SK-N-SH treated with all-trans-retinoic acid at 6 μM for 48 hours (cell line): ENCODE measurements around the gene PTH1R.

Experiments used
- CSDC2 ChIP-seq: fragments of 250-450 bp; sonication (Bioruptor Pico); IDR thresholded peaks from 2 replicates; pipeline ENCODE4 v1.5.0; 2020; ENCODE audit warnings: mild to moderate bottlenecking, moderate library complexity
- GLIS3 ChIP-seq: fragments of 250-450 bp; sonication (Bioruptor Pico); IDR thresholded peaks from 2 replicates; pipeline ENCODE4 v1.5.0; 2020; ENCODE audit warnings: mild to moderate bottlenecking, moderate library complexity
- ISL1 ChIP-seq: fragments of 250-450 bp; sonication (Bioruptor Pico); IDR thresholded peaks from 2 replicates; pipeline ENCODE4 v2.1.2; 2022; ENCODE audit warnings: mild to moderate bottlenecking, moderate library complexity
- RARB ChIP-seq: fragments of 250-450 bp; sonication (Bioruptor Pico); IDR thresholded peaks from 2 replicates; pipeline ENCODE4 v1.8.0; 2021; ENCODE audit warnings: mild to moderate bottlenecking, moderate library complexity
- SNAI2 ChIP-seq: fragments of 250-450 bp; sonication (Bioruptor Pico); IDR thresholded peaks from 2 replicates; pipeline ENCODE4 v1.5.0; 2020; ENCODE audit warnings: mild to moderate bottlenecking, moderate library complexity
- ZC3H10 ChIP-seq: fragments of 250-450 bp; sonication (Bioruptor Pico); IDR thresholded peaks from 2 replicates; pipeline ENCODE4 v1.5.1; 2021; ENCODE audit warnings: mild to moderate bottlenecking, moderate library complexity
- ZFP3 ChIP-seq: fragments of 250-450 bp; sonication (Bioruptor Pico); IDR thresholded peaks from 2 replicates; pipeline ENCODE4 v1.5.0; 2020; ENCODE audit warnings: mild to moderate bottlenecking, moderate library complexity
- ZNF565 ChIP-seq: fragments of 450-650 bp; formaldehyde crosslinking; conservative IDR thresholded peaks from 2 replicates; pipeline ENCODE4 v1.5.0; 2020; ENCODE audit warnings: low read depth, mild to moderate bottlenecking, moderate library complexity
- TF ChIP-seq, protein P1 (sequence below): fragments of 250-450 bp; sonication (Bioruptor Pico); IDR thresholded peaks from 2 replicates; pipeline ENCODE4 v1.8.0; 2021; ENCODE audit warnings: low read depth, mild to moderate bottlenecking, moderate library complexity, borderline replicate concordance
- TF ChIP-seq, protein P2 (sequence below): fragments of 250-450 bp; sonication (Bioruptor Pico); IDR thresholded peaks from 2 replicates; pipeline ENCODE4 v1.5.1; 2020; ENCODE audit warnings: low read depth, mild to moderate bottlenecking, moderate library complexity

DNA sequence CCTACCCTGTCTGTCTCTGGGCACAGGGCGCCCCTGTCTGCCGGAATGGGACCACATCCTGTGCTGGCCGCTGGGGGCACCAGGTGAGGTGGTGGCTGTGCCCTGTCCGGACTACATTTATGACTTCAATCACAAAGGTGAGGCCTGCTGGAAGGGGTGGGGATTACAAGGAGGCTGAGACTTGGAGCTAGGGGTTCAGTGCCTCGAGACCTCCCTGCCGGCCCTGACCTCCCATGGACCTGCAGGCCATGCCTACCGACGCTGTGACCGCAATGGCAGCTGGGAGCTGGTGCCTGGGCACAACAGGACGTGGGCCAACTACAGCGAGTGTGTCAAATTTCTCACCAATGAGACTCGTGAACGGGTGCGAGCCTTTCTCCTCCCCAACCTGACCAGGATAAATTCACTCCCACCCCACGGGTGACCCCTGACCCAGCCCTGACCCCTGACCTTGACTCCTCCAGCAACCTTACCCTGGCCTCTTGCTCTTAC, 20.4 kb downstream of the PTH1R start:
- TF ChIP-seq, protein P1, sequence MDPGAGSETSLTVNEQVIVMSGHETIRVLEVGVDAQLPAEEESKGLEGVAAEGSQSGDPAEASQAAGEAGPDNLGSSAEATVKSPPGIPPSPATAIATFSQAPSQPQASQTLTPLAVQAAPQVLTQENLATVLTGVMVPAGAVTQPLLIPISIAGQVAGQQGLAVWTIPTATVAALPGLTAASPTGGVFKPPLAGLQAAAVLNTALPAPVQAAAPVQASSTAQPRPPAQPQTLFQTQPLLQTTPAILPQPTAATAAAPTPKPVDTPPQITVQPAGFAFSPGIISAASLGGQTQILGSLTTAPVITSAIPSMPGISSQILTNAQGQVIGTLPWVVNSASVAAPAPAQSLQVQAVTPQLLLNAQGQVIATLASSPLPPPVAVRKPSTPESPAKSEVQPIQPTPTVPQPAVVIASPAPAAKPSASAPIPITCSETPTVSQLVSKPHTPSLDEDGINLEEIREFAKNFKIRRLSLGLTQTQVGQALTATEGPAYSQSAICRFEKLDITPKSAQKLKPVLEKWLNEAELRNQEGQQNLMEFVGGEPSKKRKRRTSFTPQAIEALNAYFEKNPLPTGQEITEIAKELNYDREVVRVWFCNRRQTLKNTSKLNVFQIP (CRISPR knock-in tag) = no peak
- TF ChIP-seq ZC3H10 (CRISPR knock-in tag) (no peak), CSDC2 (CRISPR knock-in tag) (no peak), SNAI2 (no peak), ISL1 (CRISPR knock-in tag) (no peak), GLIS3 (CRISPR knock-in tag) (no peak), RARB (CRISPR knock-in tag) (no peak), ZFP3 (CRISPR knock-in tag) (no peak), ZNF565 (CRISPR knock-in tag) (no peak)
- TF ChIP-seq, protein P2, sequence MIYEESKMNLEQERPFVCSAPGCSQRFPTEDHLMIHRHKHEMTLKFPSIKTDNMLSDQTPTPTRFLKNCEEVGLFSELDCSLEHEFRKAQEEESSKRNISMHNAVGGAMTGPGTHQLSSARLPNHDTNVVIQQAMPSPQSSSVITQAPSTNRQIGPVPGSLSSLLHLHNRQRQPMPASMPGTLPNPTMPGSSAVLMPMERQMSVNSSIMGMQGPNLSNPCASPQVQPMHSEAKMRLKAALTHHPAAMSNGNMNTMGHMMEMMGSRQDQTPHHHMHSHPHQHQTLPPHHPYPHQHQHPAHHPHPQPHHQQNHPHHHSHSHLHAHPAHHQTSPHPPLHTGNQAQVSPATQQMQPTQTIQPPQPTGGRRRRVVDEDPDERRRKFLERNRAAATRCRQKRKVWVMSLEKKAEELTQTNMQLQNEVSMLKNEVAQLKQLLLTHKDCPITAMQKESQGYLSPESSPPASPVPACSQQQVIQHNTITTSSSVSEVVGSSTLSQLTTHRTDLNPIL (CRISPR knock-in tag) = no peak
